SU-DHL-6 (cell line): ENCODE measurements around the gene SYNCRIP.

Experiments
- H2AFZ ChIP-seq: fragments of 200-600 bp; sonication (generic); 2 replicates; pipeline ENCODE4 v1.6.1; 2014; ENCODE audit warnings: low read depth, mild to moderate bottlenecking, moderate library complexity, mixed read lengths, antibody characterized with exemption, low read length; ENCODE audit not compliant: severe bottlenecking
- H3F3A ChIP-seq: fragments of 200-600 bp; shearing (Covaris generic); 2 replicates; pipeline ENCODE4 v1.6.0; 2016; ENCODE audit warnings: antibody characterized with exemption, mild to moderate bottlenecking; ENCODE audit not compliant: insufficient read depth
- H3K27ac ChIP-seq: fragments of 200-600 bp; sonication (generic); 2 replicates; pipeline ENCODE4 v1.5.1; 2016; ENCODE audit warnings: low read depth, mild to moderate bottlenecking, low read length, moderate library complexity, mixed read lengths
- H3K27me3 ChIP-seq: fragments of 200-600 bp; sonication (generic), shearing (Covaris generic); 2 replicates; pipeline ENCODE4 v1.6.0; 2014; ENCODE audit warnings: mild to moderate bottlenecking, low read length
- H3K36me3 ChIP-seq: fragments of 200-600 bp; sonication (generic); 2 replicates; pipeline ENCODE4 v1.6.1; 2014; ENCODE audit warnings: mild to moderate bottlenecking, low read length, mixed read lengths
- H3K4me2 ChIP-seq: fragments of 300-600, 200-600 bp; shearing (Covaris generic), sonication (generic); 2 replicates; pipeline ENCODE4 v1.6.0; 2014; ENCODE audit warnings: low read length, low read depth, mild to moderate bottlenecking; ENCODE audit not compliant: poor library complexity, severe bottlenecking
- H3K4me3 ChIP-seq: fragments of 200-600 bp; sonication (generic); 2 replicates; pipeline ENCODE4 v1.5.1; 2014; ENCODE audit warnings: antibody characterized with exemption, low read length, mild to moderate bottlenecking, mixed read lengths; ENCODE audit not compliant: insufficient read depth, poor library complexity, severe bottlenecking
- H3K79me2 ChIP-seq: fragments of 200-600 bp; sonication (generic); 2 replicates; pipeline ENCODE4 v1.6.1; 2014; ENCODE audit warnings: mild to moderate bottlenecking, low read length, moderate library complexity; ENCODE audit not compliant: insufficient read depth
- H3K9ac ChIP-seq: fragments of 200-600 bp; sonication (generic); 2 replicates; pipeline ENCODE4 v1.7.0; 2014; ENCODE audit warnings: mild to moderate bottlenecking, low read length
- H3K9me2 ChIP-seq: fragments of 200-600 bp; sonication (generic); replicated peaks from 2 replicates; pipeline ENCODE4 v1.6.1; 2014; ENCODE audit warnings: low read length; ENCODE audit not compliant: insufficient read depth
- H3K9me3 ChIP-seq: fragments of 200-600 bp; sonication (generic); 2 replicates; pipeline ENCODE4 v1.6.1; 2014; ENCODE audit warnings: low read length, mixed read lengths; ENCODE audit not compliant: insufficient read depth
- H4K20me1 ChIP-seq: fragments of 200-600 bp; sonication (generic); 2 replicates; pipeline ENCODE4 v1.6.1; 2014; ENCODE audit warnings: low read depth, mild to moderate bottlenecking, antibody characterized with exemption, low read length, moderate library complexity, mixed read lengths
- EZH2phosphoT487 ChIP-seq: fragments of 200-600 bp; sonication (generic), shearing (Covaris generic); conservative IDR thresholded peaks from 2 replicates; pipeline ENCODE4 v1.6.1; 2018; ENCODE audit warnings: mild to moderate bottlenecking, antibody characterized with exemption, low read length, moderate library complexity, mixed read lengths
- TF ChIP-seq, protein P1 (sequence below): fragments of 200-600 bp; sonication (generic); IDR thresholded peaks from one replicate; pipeline ENCODE4 v1.5.1; 2017; ENCODE audit warnings: antibody characterized with exemption, mild to moderate bottlenecking, low read length, moderate library complexity; ENCODE audit not compliant: insufficient read depth, poor library complexity, severe bottlenecking

The SYNCRIP gene

GRCh38 chr6:85620308-85620707 is 22.4 kb downstream of the SYNCRIP start:
- no peaks in the 10 kb centered on the region for H3K9me3 ChIP-seq
- no peak overlapping the region for H3K4me2 ChIP-seq
- peaks cover 92% of the 10 kb centered on the region for H3K36me3 ChIP-seq
- no peaks in the 10 kb centered on the region for H3K27me3 ChIP-seq
- no peak overlapping the region for H3K9ac ChIP-seq
- no peak overlapping the region for H2AFZ ChIP-seq
- H3K4me3 ChIP-seq: no peak overlapping the region
- no peaks in the 10 kb centered on the region for H3K9me2 ChIP-seq
- H3K79me2 ChIP-seq: peaks cover 84% of the 10 kb centered on the region
- peaks cover 27% of the 10 kb centered on the region for H3F3A ChIP-seq
- TF ChIP-seq, protein P1, sequence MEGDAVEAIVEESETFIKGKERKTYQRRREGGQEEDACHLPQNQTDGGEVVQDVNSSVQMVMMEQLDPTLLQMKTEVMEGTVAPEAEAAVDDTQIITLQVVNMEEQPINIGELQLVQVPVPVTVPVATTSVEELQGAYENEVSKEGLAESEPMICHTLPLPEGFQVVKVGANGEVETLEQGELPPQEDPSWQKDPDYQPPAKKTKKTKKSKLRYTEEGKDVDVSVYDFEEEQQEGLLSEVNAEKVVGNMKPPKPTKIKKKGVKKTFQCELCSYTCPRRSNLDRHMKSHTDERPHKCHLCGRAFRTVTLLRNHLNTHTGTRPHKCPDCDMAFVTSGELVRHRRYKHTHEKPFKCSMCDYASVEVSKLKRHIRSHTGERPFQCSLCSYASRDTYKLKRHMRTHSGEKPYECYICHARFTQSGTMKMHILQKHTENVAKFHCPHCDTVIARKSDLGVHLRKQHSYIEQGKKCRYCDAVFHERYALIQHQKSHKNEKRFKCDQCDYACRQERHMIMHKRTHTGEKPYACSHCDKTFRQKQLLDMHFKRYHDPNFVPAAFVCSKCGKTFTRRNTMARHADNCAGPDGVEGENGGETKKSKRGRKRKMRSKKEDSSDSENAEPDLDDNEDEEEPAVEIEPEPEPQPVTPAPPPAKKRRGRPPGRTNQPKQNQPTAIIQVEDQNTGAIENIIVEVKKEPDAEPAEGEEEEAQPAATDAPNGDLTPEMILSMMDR: no peak
- TF ChIP-seq EZH2phosphoT487: no peak
- H3K27ac ChIP-seq: no peak overlapping the region
- H4K20me1 ChIP-seq: peaks cover 72% of the 10 kb centered on the region

GRCh38 chr6:85614780-85615179 is 27.9 kb downstream of the SYNCRIP start:
- H2AFZ ChIP-seq: no peak overlapping the region
- H3K27me3 ChIP-seq: no peaks in the 10 kb centered on the region
- H3K9me2 ChIP-seq: no peaks in the 10 kb centered on the region
- no peak overlapping the region for H3K9ac ChIP-seq
- no peaks in the 10 kb centered on the region for H3K9me3 ChIP-seq
- peaks cover 93% of the 10 kb centered on the region for H3K36me3 ChIP-seq
- peaks cover 56% of the 10 kb centered on the region for H4K20me1 ChIP-seq
- peaks cover 59% of the 10 kb centered on the region for H3F3A ChIP-seq
- H3K27ac ChIP-seq: no peak overlapping the region
- H3K79me2 ChIP-seq: peaks cover 46% of the 10 kb centered on the region
- H3K4me2 ChIP-seq: no peak overlapping the region
- no peak overlapping the region for H3K4me3 ChIP-seq
- TF ChIP-seq, protein P1: no peak
- TF ChIP-seq EZH2phosphoT487: no peak

DNA sequence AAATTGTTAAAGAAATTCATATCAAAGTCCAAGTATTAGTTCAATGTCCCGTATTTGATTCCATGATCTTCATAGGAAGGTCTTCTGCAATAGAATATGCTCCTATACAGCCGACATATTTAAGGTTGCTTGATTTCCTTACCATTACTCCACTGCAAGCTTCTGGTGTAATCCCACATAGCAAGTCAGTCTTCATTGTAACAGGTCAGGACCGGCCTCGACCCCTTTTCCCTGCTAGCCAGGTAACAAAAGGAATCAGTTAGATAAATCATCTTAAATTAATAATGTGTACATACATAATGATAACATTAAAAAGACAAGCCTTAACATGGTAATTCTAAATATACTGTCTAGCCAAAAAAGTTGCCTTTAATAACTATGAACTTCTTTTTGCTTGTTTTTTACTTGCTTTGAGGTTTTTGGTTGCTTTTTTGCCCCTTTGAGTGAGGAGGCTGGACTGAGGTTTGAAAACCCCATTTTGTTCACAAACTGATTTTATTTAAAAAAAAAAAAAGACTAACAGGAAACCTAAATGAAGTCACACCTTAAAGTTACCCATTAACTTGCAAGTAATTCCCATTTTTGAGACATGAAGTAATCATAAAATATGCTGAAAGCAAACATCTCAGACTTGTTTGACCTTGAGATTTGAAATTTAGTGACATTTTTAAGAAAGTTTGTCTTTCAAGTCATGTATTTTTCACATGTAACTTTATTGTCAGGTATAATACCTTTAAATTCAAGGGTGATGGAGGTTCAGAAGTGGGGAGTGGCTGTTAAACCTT is 29.8 kb downstream of the SYNCRIP start:
- H3K9me2 ChIP-seq: no peaks in the 10 kb centered on the region
- H3K9me3 ChIP-seq: no peaks in the 10 kb centered on the region
- no peak overlapping the region for H3K4me3 ChIP-seq
- H3K9ac ChIP-seq: no peak overlapping the region
- TF ChIP-seq, protein P1: no peak
- TF ChIP-seq EZH2phosphoT487: no peak
- H3K4me2 ChIP-seq: no peak overlapping the region
- peaks cover 53% of the 10 kb centered on the region for H4K20me1 ChIP-seq
- no peaks in the 10 kb centered on the region for H3K27me3 ChIP-seq
- H3K36me3 ChIP-seq: peaks cover 91% of the 10 kb centered on the region
- H3K79me2 ChIP-seq: peaks cover 32% of the 10 kb centered on the region
- peaks cover 70% of the 10 kb centered on the region for H3F3A ChIP-seq
- no peak overlapping the region for H3K27ac ChIP-seq
- H2AFZ ChIP-seq: no peak overlapping the region
